SH-SY5Y (cell line): ENCODE results near the gene TPPP3.

Experiments used
- GATA2 ChIP-seq: IDR thresholded peaks from 2 replicates; pipeline ENCODE4 v1.6.1; 2011; ENCODE audit warnings: mild to moderate bottlenecking, low read depth, low read length
- GATA3 ChIP-seq: IDR thresholded peaks from 2 replicates; pipeline ENCODE4 v1.6.1; 2011; ENCODE audit warnings: low read depth, mild to moderate bottlenecking, low read length, moderate library complexity

Gene TPPP3

GRCh38 chr16:67370661-67371060 is 22.6 kb downstream of the TPPP3 start:
- TF ChIP-seq GATA3 (no peak), GATA2 (no peak)

- TF ChIP-seq GATA2 (no peak), GATA3 (no peak)
These were observed 28.6 kb downstream of the TPPP3 start for GRCh38 chr16:67364600-67365235.

- TF ChIP-seq GATA2 (no peak), GATA3 (no peak)
These were observed 32.3 kb downstream of the TPPP3 start for GRCh38 chr16:67361038-67361437.

GRCh38 chr16:67357561-67357960 is 35.7 kb downstream of the TPPP3 start:
- TF ChIP-seq GATA3 (no peak), GATA2 (no peak)

- TF ChIP-seq GATA2 (no peak), GATA3 (no peak)
These were observed 36.9 kb downstream of the TPPP3 start for GRCh38 chr16:67356396-67356795.

GRCh38 chr16:67350324-67350723 is 43.0 kb downstream of the TPPP3 start:
- TF ChIP-seq GATA3 = no peak
- TF ChIP-seq GATA2 = no peak

- no peak for TF ChIP-seq GATA2
- no peak for TF ChIP-seq GATA3
These were observed 44.1 kb downstream of the TPPP3 start for GRCh38 chr16:67349172-67349571.

GRCh38 chr16:67346341-67346740 is 47.0 kb downstream of the TPPP3 start:
- no peak for TF ChIP-seq GATA2
- TF ChIP-seq GATA3 = no peak

GRCh38 chr16:67345401-67345800 is 47.9 kb downstream of the TPPP3 start:
- TF ChIP-seq GATA3 (no peak), GATA2 (no peak)

GRCh38 chr16:67342616-67343015 is 50.7 kb downstream of the TPPP3 start:
- no peak for TF ChIP-seq GATA3
- no peak for TF ChIP-seq GATA2

GRCh38 chr16:67341250-67341649 is 52.0 kb downstream of the TPPP3 start:
- TF ChIP-seq GATA3 = no peak
- TF ChIP-seq GATA2 = no peak
